ENCODE data around the gene NOX4.

The NOX4 gene

DNA sequence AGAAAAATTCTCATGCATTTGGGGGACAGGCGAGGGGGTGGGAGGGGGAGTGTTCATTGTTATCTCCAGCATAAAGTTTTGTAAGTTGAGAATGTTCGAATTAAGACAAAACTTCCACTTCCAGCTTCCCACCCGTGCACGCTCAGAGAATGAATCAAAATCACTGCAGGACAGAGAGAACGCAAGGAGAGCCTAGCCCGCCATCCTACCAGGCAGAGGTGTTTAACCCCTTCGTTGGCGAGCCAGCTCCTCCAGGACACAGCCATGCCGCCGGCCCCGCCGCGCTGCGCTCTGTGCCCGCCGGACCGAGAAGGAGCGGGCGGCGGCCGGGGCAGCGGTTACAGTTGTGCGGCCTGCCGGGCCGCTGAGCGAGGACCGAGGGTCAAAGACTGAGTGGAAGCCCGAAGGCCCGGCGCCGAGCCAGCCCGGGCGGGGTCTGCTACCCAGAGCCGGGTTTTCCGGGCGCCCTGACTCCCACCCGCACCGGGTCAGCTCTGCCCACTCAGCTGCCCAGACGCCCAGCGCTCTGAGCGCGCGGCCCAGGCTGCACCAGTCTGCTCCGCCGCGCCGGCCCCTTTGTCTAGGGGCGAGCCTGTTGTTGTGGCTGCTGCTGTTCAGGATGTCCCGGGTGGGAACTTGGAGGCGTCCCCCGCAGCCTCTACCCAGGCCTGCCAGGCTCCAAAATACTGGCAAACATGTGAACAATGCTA is at the start of gene NOX4:
NOX4 (minus strand) TSS at position 395 of the 710 bp plus-strand sequence; CDS start at position 266, 129 bp downstream.
- DNase-seq: no peak

GRCh38 chr11:89540826-89541225 is 49.7 kb upstream of the NOX4 start:
- no peak for DNase-seq

GRCh38 chr11:89537936-89538335 is 46.8 kb upstream of the NOX4 start:
- DNase-seq: no peak

GRCh38 chr11:89536926-89537325 is 45.8 kb upstream of the NOX4 start:
- no peak for DNase-seq

- DNase-seq: no peak
Observed at GRCh38 chr11:89535221-89535620, 44.0 kb upstream of the NOX4 start.

DNA sequence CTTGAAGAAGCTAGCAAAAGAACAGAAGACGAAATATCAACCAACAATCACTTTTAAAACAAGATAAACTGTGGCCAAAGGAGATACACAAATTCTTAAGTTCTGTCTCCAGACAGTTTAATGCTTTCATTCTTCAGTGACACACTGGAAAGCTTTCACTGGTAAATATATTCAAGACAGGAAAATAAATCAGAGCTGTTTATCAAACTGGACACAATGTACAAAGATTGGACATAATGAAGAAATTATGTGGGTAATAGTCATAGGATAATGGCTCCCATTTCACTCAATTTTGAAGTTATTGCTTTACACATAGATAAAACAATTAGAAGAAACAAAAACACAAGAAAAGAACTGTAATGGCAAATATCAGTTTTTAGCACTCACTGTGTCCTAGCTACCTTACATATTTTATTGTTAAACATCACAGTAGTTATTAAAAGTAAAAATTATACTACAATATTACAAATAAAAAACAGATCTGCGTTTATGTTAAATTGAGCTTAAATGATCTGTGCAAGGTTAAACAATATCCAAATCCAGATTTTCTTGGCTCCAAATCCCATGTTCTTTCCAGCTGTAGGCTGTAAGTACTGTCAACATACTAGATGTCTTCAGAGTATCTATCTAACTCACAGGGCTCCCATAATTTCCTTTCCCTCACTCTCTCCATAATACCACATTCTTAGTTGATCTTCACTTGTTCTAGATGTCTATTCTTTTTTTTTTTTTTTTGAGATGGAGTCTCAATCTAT is 38.6 kb upstream of the NOX4 start:
- no peak for DNase-seq

- DNase-seq: no peak
Observed at GRCh38 chr11:89521792-89522191, 30.6 kb upstream of the NOX4 start.

DNA sequence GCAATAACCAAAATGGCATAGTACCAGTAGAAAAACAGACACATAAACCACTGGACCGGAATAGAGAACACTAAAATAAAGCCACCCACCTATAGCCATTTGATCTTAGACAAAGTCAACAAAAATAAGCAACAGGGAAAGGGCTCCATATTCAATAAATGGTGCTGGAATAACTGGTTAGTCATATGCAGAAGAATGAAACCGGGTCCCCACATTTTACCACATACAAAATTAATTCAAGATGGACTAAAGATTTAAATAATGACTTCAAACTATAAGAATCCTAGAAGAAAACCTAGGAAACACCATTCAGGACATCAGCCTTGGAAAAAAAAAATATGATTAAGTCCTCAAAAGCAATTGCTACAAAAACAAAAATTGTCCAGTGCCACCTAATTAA is 30.1 kb upstream of the NOX4 start:
- no peak for DNase-seq

- no peak for DNase-seq
Observed at GRCh38 chr11:89516496-89516895, 25.3 kb upstream of the NOX4 start.

GRCh38 chr11:89508544-89508943 is 17.4 kb upstream of the NOX4 start:
- no peak for DNase-seq

DNA sequence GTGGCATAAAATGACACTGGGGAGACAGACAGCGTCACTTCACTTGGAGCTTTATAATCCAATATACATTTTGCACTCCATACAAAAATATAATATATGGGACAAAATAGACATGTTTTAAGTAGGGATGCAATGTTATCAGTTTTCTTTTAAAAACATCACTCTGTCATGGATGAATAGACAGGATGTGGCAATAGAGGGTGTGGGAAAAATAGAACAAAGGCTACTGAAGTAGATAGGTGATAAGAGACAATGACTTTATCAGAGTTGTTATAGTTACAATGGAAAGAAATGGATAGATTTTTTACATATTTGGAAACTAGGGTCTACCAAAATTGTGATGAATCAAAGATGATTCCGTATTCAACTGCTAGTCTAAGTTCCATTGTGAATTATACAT is 13.1 kb upstream of the NOX4 start:
- DNase-seq: no peak

GRCh38 chr11:89503422-89503821 is 12.2 kb upstream of the NOX4 start:
- no peak for DNase-seq

DNA sequence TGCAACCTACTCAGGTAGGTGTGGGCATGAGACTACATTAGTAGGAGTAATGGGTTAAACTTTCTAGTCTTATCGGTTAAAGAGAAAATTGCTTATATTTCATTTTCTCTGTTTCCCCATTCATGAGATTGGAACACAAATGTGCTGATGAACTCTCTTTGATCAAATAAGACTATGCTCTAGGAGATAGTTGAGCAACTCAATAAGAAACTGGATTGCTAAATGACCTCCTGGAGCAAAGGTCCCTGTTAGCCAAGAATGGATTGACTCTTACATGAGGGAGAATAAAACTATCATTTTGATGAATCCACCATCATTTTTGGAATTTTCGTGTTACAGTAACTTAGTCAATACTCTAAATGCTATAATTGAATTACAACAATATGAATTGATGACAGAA is 11.1 kb upstream of the NOX4 start:
- no peak for DNase-seq

DNA sequence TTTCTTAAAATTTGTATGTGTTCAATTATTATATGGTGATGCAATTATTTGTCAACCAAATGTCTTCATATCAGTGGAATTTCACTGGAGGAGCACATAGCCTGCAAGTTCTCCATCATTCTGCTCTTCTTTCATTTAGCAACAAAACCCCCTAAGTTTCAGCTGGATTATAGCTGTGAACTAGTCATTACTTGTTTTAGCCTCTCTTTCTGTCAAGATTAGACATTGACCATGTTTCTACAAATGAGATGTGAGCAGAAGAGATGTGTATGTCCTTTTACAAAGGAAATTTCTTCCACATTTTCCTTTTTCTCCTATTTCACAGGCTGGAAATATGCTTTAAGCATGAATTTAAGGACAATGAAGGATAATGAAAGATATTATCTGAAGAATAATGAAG is 9.2 kb upstream of the NOX4 start:
- DNase-seq: no peak

GRCh38 chr11:89498845-89499448 is 7.8 kb upstream of the NOX4 start:
- no peak for DNase-seq

DNA sequence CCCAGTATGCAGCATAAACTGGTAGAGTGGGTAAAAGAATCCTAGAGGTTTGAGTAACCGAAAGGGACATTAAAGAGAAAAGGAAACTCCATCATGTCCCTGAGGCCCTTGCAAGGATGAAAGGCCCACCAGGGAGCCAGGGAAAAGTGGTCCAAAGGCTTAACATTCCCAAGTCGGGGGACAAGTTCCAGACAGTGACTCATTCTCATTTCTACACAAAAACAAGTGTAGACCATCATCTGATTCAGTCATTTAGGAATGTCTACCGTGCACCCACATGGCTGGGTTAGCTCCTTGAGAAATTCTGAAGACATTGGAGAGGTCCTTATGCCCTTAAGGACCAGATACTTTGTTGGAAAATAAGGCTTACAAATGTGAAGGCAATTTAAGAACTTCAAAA is 4.8 kb upstream of the NOX4 start:
- DNase-seq: no peak

- DNase-seq: no peak
Observed at GRCh38 chr11:89493431-89493830, 2.3 kb upstream of the NOX4 start.

GRCh38 chr11:89490602-89490980 is 584 bp downstream of the NOX4 start:
- no peak for DNase-seq

GRCh38 chr11:89489930-89490329 is 1.2 kb downstream of the NOX4 start:
- DNase-seq: no peak

GRCh38 chr11:89487016-89487415 is 4.2 kb downstream of the NOX4 start:
- no peak for DNase-seq

- no peak for DNase-seq
Observed at GRCh38 chr11:89484896-89485295, 6.3 kb downstream of the NOX4 start.

DNA sequence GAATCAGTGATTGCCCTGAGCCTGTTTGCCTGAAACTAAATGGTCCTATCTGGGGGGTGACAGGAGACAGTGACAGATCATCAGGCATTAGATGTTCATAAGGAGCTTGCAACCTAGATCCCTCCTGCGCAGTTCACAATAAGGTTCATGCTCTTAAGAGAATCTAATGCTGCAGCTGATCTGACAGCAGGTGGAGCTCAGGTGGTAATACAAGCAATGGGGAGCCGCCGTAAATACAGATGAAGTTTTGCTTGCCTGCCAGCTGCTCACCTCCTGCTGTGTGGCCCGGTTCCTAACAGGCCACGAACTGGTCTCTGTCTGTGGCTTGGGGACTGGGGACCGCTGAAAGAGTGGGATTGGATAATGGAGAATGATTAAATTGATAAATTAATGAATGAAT is 14.0 kb downstream of the NOX4 start:
- no peak for DNase-seq

DNA sequence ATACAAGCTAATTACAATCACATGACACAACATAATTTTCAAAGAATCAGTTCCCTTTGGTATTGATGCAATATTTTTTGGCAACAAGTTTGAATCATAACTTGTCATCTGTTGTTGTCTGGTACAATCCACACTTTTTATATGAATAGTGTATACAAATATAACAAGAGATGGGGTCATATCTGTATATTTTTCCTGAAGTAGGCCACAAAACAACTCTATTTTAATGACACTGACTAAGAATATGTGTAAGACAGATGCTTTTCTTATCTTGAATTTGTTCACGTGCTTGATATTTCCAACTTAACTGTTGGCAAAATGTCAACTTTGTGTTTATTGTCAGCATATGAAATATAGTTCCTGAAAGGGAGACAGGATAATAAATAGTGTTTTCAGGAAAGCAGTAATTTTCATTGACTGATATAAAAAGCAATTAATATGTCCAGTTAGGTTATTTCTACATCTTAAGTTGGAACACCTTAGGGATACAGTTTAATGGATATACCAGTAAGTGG is 27.9 kb downstream of the NOX4 start:
- no peak for DNase-seq

DNA sequence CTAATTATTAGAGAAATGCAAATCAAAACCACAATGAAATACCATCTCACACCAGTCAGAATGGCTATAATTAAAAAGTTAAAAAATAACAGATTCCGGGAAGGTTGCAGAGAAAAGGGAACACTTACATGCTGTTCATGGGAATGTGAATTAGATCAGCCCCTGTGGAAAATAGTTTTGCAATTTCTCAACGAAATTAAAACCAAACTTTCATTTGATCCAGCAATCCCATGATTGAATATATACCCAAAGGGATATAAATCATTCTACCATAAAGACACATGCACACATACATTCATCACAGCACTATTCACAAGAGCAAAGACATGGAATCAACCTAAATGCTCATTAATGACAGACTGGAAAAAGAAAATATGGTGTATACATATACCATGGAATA is 32.5 kb downstream of the NOX4 start:
- no peak for DNase-seq
